Trophoblast cell (in vitro differentiated cells and primary cell): Measurements from ENCODE around the gene TTC39A.

Experiments used
- DNase-seq, 2 donors: peaks; one replicate each; pipeline ENCODE4 v3.0.0-alpha.2; 2016
- H2AFZ ChIP-seq: 2 replicates; pipeline ENCODE4 v1.6.1; 2013; ENCODE audit warnings: low read length, moderate library complexity, mild to moderate bottlenecking; ENCODE audit not compliant: insufficient read depth, poor library complexity
- H2AK5ac ChIP-seq: 2 replicates; pipeline ENCODE4 v1.6.1; 2013; ENCODE audit warnings: mild to moderate bottlenecking, low read length
- H2BK120ac ChIP-seq: 2 replicates; pipeline ENCODE4 v1.6.1; 2013; ENCODE audit warnings: low read length, mild to moderate bottlenecking, moderate library complexity; ENCODE audit not compliant: insufficient read depth, poor library complexity
- H2BK12ac ChIP-seq: 2 replicates; pipeline ENCODE4 v1.6.1; 2013; ENCODE audit warnings: mild to moderate bottlenecking, low read length, moderate library complexity
- H2BK5ac ChIP-seq: 2 replicates; pipeline ENCODE4 v1.6.1; 2013; ENCODE audit warnings: low read length, low read depth, moderate library complexity, mild to moderate bottlenecking; ENCODE audit not compliant: poor library complexity
- H3K14ac ChIP-seq: 2 replicates; pipeline ENCODE4 v1.6.1; 2013; ENCODE audit warnings: mild to moderate bottlenecking, low read length
- H3K18ac ChIP-seq: 2 replicates; pipeline ENCODE4 v1.6.1; 2013; ENCODE audit warnings: mild to moderate bottlenecking, low read length
- H3K23ac ChIP-seq: 2 replicates; pipeline ENCODE4 v1.6.1; 2013; ENCODE audit warnings: low read length
- H3K27ac ChIP-seq: 2 replicates; pipeline ENCODE4 v1.5.1; 2013; ENCODE audit warnings: low read depth, mild to moderate bottlenecking, inconsistent platforms, low read length, moderate library complexity
- H3K27me3 ChIP-seq: 2 replicates; pipeline ENCODE4 v1.6.1; 2013; ENCODE audit warnings: inconsistent platforms, mild to moderate bottlenecking, low read length, moderate library complexity; ENCODE audit not compliant: insufficient read depth
- H3K36me3 ChIP-seq, 2 experiments: 1 replicate in 1 of 2; 2 replicates in 1 of 2; pipeline ENCODE4 v1.6.1; 2013; ENCODE audit warnings: low read length in 2 of 2, mild to moderate bottlenecking in 2 of 2, moderate library complexity in 1 of 2; ENCODE audit not compliant: insufficient read depth in 2 of 2, control insufficient read depth in 1 of 2
- H3K4ac ChIP-seq: 2 replicates; pipeline ENCODE4 v1.6.1; 2013; ENCODE audit warnings: low read depth, mild to moderate bottlenecking, low read length, moderate library complexity
- H3K4me1 ChIP-seq, 2 experiments: 1 replicate in 1 of 2; 2 replicates in 1 of 2; pipeline ENCODE4 v1.6.1; 2013; ENCODE audit warnings: low read length in 2 of 2, mild to moderate bottlenecking in 2 of 2, moderate library complexity in 1 of 2; ENCODE audit not compliant: insufficient read depth in 2 of 2, control insufficient read depth in 1 of 2
- H3K4me2 ChIP-seq: 2 replicates; pipeline ENCODE4 v1.6.1; 2013; ENCODE audit warnings: inconsistent platforms, mild to moderate bottlenecking, low read length, moderate library complexity
- H3K4me3 ChIP-seq: 2 replicates; pipeline ENCODE4 v1.5.1; 2013; ENCODE audit warnings: mild to moderate bottlenecking, low read depth, low read length, inconsistent platforms
- H3K79me1 ChIP-seq: one replicate; pipeline ENCODE4 v1.6.1; 2013; ENCODE audit warnings: low read length
- H3K79me2 ChIP-seq: 2 replicates; pipeline ENCODE4 v1.6.1; 2013; ENCODE audit warnings: low read length, mild to moderate bottlenecking; ENCODE audit not compliant: control insufficient read depth, insufficient read depth, poor library complexity
- H3K9ac ChIP-seq: 2 replicates; pipeline ENCODE4 v1.6.1; 2013; ENCODE audit warnings: mild to moderate bottlenecking, low read length
- H3K9me3 ChIP-seq: 2 replicates; pipeline ENCODE4 v1.6.1; 2013; ENCODE audit warnings: low read depth, mild to moderate bottlenecking, control low read depth, inconsistent platforms, low read length; ENCODE audit not compliant: insufficient read depth
- H4K12ac ChIP-seq: 2 replicates; pipeline ENCODE4 v1.6.1; 2013; ENCODE audit warnings: low read depth, mild to moderate bottlenecking, low read length, moderate library complexity
- H4K8ac ChIP-seq: 2 replicates; pipeline ENCODE4 v1.6.1; 2013; ENCODE audit warnings: low read depth, mild to moderate bottlenecking, low read length, moderate library complexity
- H4K91ac ChIP-seq: one replicate; pipeline ENCODE4 v1.6.1; 2013; ENCODE audit warnings: low read depth, mild to moderate bottlenecking, low read length, moderate library complexity
- WGBS: extraction: QIAGEN DNeasy Blood & Tissue Kit; methylation state at CpG from one replicate; pipeline ENCODE4 v1.1.7; 2013; ENCODE audit warnings: missing lambda C conversion rate; ENCODE audit not compliant: insufficient read length, insufficient coverage; ENCODE audit errors: extremely low coverage; 5-methylcytosine and 5-hydroxymethylcytosine counted together

The TTC39A gene

DNA sequence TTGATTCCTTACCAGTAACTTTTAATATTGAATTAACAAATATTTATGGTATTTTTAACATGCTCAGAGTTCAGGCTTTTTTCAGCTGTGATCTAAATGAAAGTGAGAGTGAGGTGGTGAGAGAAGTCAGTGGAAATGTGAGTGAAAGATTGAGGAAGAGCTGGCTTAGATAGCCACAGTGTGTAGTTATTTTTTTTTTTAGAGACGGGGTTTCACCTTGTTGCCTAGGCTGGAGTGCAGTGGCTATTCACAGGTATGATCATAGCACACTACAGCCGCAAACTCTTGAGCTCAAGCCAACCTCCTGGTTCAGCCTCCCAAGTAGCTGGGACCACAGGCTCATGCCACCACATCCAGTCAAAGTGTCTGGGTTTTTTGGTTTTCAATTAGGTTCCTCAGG lies 83.3 kb downstream of the TTC39A start:
- Histone ChIP-seq H4K8ac (no peak overlapping the region), H3K23ac (no peak overlapping the region), H4K91ac (no peak overlapping the region), H3K36me3 (peaks cover 3 to 7% of the 10 kb centered on the region in 2 experiments), H3K27me3 (no peaks in the 10 kb centered on the region), H3K9ac (no peak overlapping the region), H3K27ac (no peak overlapping the region), H2BK5ac (no peak overlapping the region), H3K18ac (no peak overlapping the region), H3K14ac (no peak overlapping the region), H4K12ac (no peak overlapping the region), H2AFZ (no peak overlapping the region), H2BK12ac (no peak overlapping the region), H2BK120ac (no peak overlapping the region), H3K4me1 (peaks cover 1 to 3% of the 10 kb centered on the region in 2 experiments), H3K79me2 (peaks cover 10% of the 10 kb centered on the region), H3K4ac (peak overlapping the region; percentile 89), H3K79me1 (no peaks in the 10 kb centered on the region), H2AK5ac (no peak overlapping the region), H3K4me3 (no peak overlapping the region), H3K9me3 (no peaks in the 10 kb centered on the region), H3K4me2 (no peak overlapping the region)
- no peak for DNase-seq
- whole genome bisulfite sequencing = no CpG with 5 or more reads among the region's 2 CpGs

DNA sequence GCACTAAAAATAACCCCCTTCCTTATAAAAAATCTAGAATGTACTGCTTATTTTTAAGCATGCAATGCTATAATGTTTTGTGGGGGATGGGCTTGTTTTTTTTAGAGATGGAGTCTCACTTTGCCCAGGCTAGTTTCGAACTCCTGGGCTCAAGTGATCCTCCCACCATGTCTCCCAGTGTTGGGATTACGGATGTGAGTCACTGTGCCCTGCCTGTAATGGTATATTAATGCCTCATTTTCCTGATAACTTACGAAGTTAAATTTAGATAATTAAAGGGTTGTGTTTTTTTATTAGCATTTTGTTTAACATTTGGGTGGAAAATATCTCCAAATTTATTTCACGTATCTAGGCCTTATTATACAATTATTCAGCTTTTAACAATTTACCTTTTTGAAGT lies 87.8 kb downstream of the TTC39A start:
- Histone ChIP-seq H3K9ac (no peak overlapping the region), H3K9me3 (no peaks in the 10 kb centered on the region), H3K18ac (no peak overlapping the region), H3K4me2 (no peak overlapping the region), H3K4me3 (no peak overlapping the region), H3K14ac (no peak overlapping the region), H3K79me1 (no peaks in the 10 kb centered on the region), H3K23ac (no peak overlapping the region), H3K79me2 (peaks cover 13% of the 10 kb centered on the region), H2AK5ac (no peak overlapping the region), H4K91ac (no peak overlapping the region), H2AFZ (no peak overlapping the region), H4K8ac (no peak overlapping the region), H2BK5ac (no peak overlapping the region), H2BK12ac (no peak overlapping the region), H2BK120ac (no peak overlapping the region), H3K36me3 (peaks cover 0 to 4% of the 10 kb centered on the region in 2 experiments), H3K27me3 (no peaks in the 10 kb centered on the region), H3K4me1 (peaks cover 5 to 6% of the 10 kb centered on the region in 2 experiments), H3K4ac (peak overlapping the region; percentile 95), H3K27ac (no peak overlapping the region), H4K12ac (no peak overlapping the region)
- no peak for DNase-seq
- no CpG with 5 or more reads among the region's 4 CpGs for WGBS

DNA sequence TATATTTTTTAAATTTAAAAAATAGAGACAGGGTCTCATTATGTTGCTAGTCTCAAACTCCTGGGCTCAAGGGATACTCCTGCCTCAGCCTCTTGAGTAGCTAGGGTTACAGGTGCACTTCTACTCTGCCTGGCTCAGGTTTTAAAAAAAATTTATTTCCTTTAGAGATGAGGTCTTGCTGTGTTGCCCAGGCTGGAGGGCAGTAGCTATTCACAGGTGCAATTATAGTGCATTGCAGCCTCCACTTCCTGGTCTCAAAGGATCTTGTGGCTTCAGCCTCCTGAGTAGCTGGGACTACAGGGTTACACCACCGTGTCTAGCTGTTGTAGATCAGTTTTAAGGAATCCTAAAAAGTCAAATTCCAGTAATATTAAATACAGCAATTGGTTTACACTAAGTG lies 89.2 kb downstream of the TTC39A start:
- peaks cover 4% of the 10 kb centered on the region in 2 experiments for H3K4me1 ChIP-seq

DNA sequence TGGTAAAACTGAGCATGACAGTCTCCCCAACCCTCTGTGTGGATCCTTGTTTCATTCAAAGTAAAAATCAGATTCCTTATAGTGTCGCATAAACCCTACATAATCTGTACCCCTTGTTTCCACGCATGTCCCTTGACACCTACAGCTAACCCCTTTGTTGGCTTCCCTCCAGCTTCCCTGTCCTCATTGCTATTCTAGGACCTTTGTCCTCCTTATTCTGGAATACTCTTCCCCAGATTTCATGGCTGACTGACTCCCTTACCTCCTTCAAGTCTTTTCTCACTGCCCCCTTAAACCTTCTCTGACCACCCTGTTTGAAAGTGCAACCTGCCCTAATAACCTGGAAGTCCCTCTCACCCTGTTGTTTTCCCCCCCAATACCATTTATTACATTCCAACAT lies 90.3 kb downstream of the TTC39A start:
- no CpG with 5 or more reads among the region's 2 CpGs for WGBS
- H3K27me3 ChIP-seq = no peaks in the 10 kb centered on the region
- H2AFZ ChIP-seq = no peak overlapping the region

More for the DNA sequence above, 89.2 kb downstream of the TTC39A start:
- DNase-seq = no peak
- Histone ChIP-seq H3K18ac (no peak overlapping the region), H3K4me3 (no peak overlapping the region), H3K14ac (no peak overlapping the region), H2BK12ac (no peak overlapping the region), H2BK5ac (no peak overlapping the region), H3K4me2 (no peak overlapping the region), H3K9ac (no peak overlapping the region), H3K23ac (no peak overlapping the region), H3K27ac (no peak overlapping the region), H3K9me3 (no peaks in the 10 kb centered on the region), H3K36me3 (peaks cover 0 to 1% of the 10 kb centered on the region in 2 experiments), H3K79me2 (peaks cover 19% of the 10 kb centered on the region), H2AFZ (no peak overlapping the region), H4K12ac (no peak overlapping the region), H3K4ac (peak overlapping the region; percentile 73), H2BK120ac (no peak overlapping the region), H3K27me3 (no peaks in the 10 kb centered on the region), H3K79me1 (peaks cover 10% of the 10 kb centered on the region), H4K8ac (no peak overlapping the region), H2AK5ac (no peak overlapping the region), H4K91ac (no peak overlapping the region)
- WGBS = no CpG with 5 or more reads among the region's 1 CpG

More for the DNA sequence above, 90.3 kb downstream of the TTC39A start:
- Histone ChIP-seq H3K4me1 (peaks cover 6 to 8% of the 10 kb centered on the region in 2 experiments), H3K4ac (peak overlapping the region; percentile 74), H3K79me1 (peaks cover 15% of the 10 kb centered on the region), H3K14ac (no peak overlapping the region), H3K9me3 (no peaks in the 10 kb centered on the region), H3K9ac (no peak overlapping the region), H2BK5ac (no peak overlapping the region), H3K4me3 (no peak overlapping the region), H4K12ac (no peak overlapping the region), H4K8ac (no peak overlapping the region), H2BK120ac (no peak overlapping the region), H3K18ac (no peak overlapping the region), H3K36me3 (no peaks in the 10 kb centered on the region), H2AK5ac (no peak overlapping the region), H3K79me2 (peaks cover 20% of the 10 kb centered on the region), H3K23ac (no peak overlapping the region), H4K91ac (no peak overlapping the region), H3K4me2 (no peak overlapping the region), H3K27ac (no peak overlapping the region), H2BK12ac (no peak overlapping the region)
- DNase-seq = no peak
